K562 (cell line): Measurements from ENCODE around the gene KSR2. TPM values are rescaled to one million over a fixed set of nuclear protein-coding genes. Genes with fewer than 3 reads are reported as not detected.

Experiments used
- ATF1 ChIP-seq, 2 experiments: fragments of 450-650 bp in 1 of 2; IDR thresholded peaks; 2 replicates each; pipeline ENCODE4 v1.6.1; 2016; ENCODE audit warnings: missing compliant biosample characterization in 1 of 2, missing genetic modification characterization in 1 of 2
- FOXJ2 ChIP-seq: fragments of 200-800 bp; sonication (Bioruptor generic); IDR thresholded peaks from 2 replicates; pipeline ENCODE4 v1.6.1; 2016; ENCODE audit warnings: missing genetic modification characterization, missing compliant biosample characterization
- GMEB1 ChIP-seq: fragments of 250-450 bp; sonication (Bioruptor Pico); IDR thresholded peaks from 2 replicates; pipeline ENCODE4 v1.4.0; 2020; ENCODE audit warnings: mild to moderate bottlenecking
- JUND ChIP-seq, 2 experiments: IDR thresholded peaks; 2 replicates in 1 of 2; 3 replicates in 1 of 2; pipeline ENCODE4 v1.6.1; 2011; ENCODE audit warnings: borderline replicate concordance in 2 of 2, low read depth in 2 of 2, low read length in 2 of 2, improper control_type of control experiment in 1 of 2, missing biosample characterization in 1 of 2, missing genetic modification characterization in 1 of 2, missing genetic modification reagents in 1 of 2
- KAT2B ChIP-seq: IDR thresholded peaks from one replicate; pipeline ENCODE4 v1.6.1; 2012; ENCODE audit warnings: low read depth, mild to moderate bottlenecking, control low read depth, inconsistent platforms, low read length, moderate library complexity
- NFE2 ChIP-seq: IDR thresholded peaks from 2 replicates; pipeline ENCODE4 v1.6.1; 2014; ENCODE audit warnings: antibody characterized with exemption, low read depth
- PATZ1 ChIP-seq: fragments of 250-450 bp; sonication (Bioruptor Pico); IDR thresholded peaks from 2 replicates; pipeline ENCODE4 v1.5.0; 2020; ENCODE audit warnings: mild to moderate bottlenecking, borderline replicate concordance
- RBM25 ChIP-seq: fragments of 200-400 bp; formaldehyde crosslinking; IDR thresholded peaks from 2 replicates; pipeline ENCODE4 v1.6.1; 2018; ENCODE audit warnings: low read length, low read depth, moderate library complexity; ENCODE audit not compliant: severe bottlenecking
- REST ChIP-seq, 2 experiments: fragments of 450-650 bp; formaldehyde crosslinking in 1 of 2; IDR thresholded peaks; 2 replicates each; pipeline versions ENCODE4 v1.4.0 to v1.6.1; 2014 to 2020; ENCODE audit warnings: mild to moderate bottlenecking in 2 of 2, borderline replicate concordance in 1 of 2, low read depth in 1 of 2
- SMC3 ChIP-seq: conservative IDR thresholded peaks from 2 replicates; pipeline ENCODE4 v1.6.1; 2011; ENCODE audit warnings: low read depth, low read length, improper control_type of control experiment; ENCODE audit not compliant: insufficient read depth
- SREBF1 ChIP-seq: fragments of 150-350 bp; IDR thresholded peaks from 2 replicates; pipeline ENCODE4 v1.6.1; 2014; ENCODE audit warnings: antibody characterized with exemption, low read depth, low read length, borderline replicate concordance
- polyA plus RNA-seq, 8 experiments: library from polyadenylated mRNA; depleted of rRNA in 4 of 8; stranded (reverse) in 5 of 8; unstranded in 3 of 8; fragments of >200 nt; fragmentation: Nextera tagmentation in 2 of 8; fragmentation: Illumina TruSeq in 1 of 8; extraction: Ambion mirVana in 2 of 8; extraction: Trizol in 1 of 8; gene quantifications; 2 replicates each; pipeline versions ENCODE4 v1.2.1 to v1.2.3, GENCODE V29; 2011 to 2014; ENCODE audit warnings: inconsistent platforms in 1 of 8, missing spikeins in 1 of 8
- total RNA-seq, 7 experiments: library from RNA; depleted of rRNA in 6 of 7; stranded (reverse); fragments of >200 nt in 6 of 7; fragmentation: Illumina TruSeq in 2 of 7; extraction: Trizol in 2 of 7; gene quantifications; 2 replicates each; pipeline versions ENCODE4 v1.2.1 to v1.2.3, GENCODE V29; 2011 to 2021; ENCODE audit warnings: low replicate concordance in 1 of 7
- TF ChIP-seq, protein P1 (sequence below): IDR thresholded peaks from 2 replicates; pipeline ENCODE4 v1.6.1; 2016; ENCODE audit warnings: missing genetic modification characterization, missing compliant biosample characterization

The KSR2 gene
- total and polyA plus RNA-seq, 9 of the 15 experiments (the other 6 are each of a cell fraction or from before 2014, with no cell fraction given) = not detected

DNA sequence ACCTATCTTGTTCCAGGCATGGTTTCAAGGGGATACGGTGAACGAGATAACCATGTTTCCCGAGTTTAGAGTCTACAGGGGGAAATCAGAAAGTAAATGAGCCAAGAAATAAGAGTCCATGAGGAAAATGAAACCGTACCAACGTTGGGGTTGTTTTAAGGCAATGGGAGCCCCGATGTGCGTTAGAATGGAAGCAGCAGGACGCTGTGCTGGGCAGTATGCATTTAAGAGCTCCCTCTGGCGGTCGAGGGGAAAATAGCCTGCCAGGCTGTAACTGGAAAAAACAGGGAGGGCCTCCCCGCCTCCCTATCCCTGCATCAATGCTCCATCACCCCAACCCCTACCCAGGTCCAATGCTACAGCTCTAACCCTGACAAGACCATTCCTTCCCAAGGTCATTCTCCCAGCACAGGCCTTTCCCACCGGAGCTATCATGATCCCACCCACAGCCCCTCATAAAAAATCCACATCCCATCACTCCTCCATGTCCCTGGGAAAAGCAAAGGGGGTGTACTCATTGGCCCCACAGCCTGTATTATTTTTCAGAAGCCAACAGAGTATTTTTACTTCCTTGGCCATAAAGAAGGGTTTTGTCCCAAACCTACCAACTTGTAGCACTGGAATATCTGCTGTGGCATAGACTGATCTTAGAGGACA is 381.0 kb downstream of the KSR2 start (continued):
- TF ChIP-seq SMC3 (peak; percentile 70), NFE2 (no peak), GMEB1 (no peak), PATZ1 (CRISPR knock-in tag) (no peak), JUND (IDR thresholded peaks at IDR 0.05; ENCODE audit: borderline replicate concordance, low read depth, low read length) (no peak), JUND (tag; IDR thresholded peaks at IDR 0.05; ENCODE audit: borderline replicate concordance, low read depth, low read length) (no peak), SREBF1 (no peak), REST (IDR thresholded peaks at IDR 0.05; ENCODE audit: borderline replicate concordance) (peak; percentile 66; the same call in 1 of the 2 replicates), REST (CRISPR knock-in tag; IDR thresholded peaks at IDR 0.05; ENCODE audit: low read depth) (no peak), RBM25 (peak; percentile 31), ATF1 (CRISPR knock-in tag; IDR thresholded peaks at IDR 0.05) (no peak), ATF1 (tag; IDR thresholded peaks at IDR 0.05) (no peak), KAT2B (no peak), FOXJ2 (no peak)
- TF ChIP-seq, protein P1, sequence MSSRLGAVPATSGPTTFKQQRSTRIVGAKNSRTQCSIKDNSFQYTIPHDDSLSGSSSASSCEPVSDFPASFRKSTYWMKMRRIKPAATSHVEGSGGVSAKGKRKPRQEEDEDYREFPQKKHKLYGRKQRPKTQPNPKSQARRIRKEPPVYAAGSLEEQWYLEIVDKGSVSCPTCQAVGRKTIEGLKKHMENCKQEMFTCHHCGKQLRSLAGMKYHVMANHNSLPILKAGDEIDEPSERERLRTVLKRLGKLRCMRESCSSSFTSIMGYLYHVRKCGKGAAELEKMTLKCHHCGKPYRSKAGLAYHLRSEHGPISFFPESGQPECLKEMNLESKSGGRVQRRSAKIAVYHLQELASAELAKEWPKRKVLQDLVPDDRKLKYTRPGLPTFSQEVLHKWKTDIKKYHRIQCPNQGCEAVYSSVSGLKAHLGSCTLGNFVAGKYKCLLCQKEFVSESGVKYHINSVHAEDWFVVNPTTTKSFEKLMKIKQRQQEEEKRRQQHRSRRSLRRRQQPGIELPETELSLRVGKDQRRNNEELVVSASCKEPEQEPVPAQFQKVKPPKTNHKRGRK (tag) = no peak
